Measurements from ENCODE around the gene SPOCK2.

- no peak for TF ChIP-seq CTCF (conservative IDR thresholded peaks at IDR 0.05)
- TF ChIP-seq ZFX (IDR thresholded peaks at IDR 0.05): no peak
Measured at GRCh38 chr10:72122221-72122620, 33.9 kb upstream of the SPOCK2 start.
